Upper lobe of right lung (tissue), 1 donor: ENCODE data around the gene AKAP14. TPM values are rescaled to one million over a fixed set of nuclear protein-coding genes. Genes with fewer than 3 reads are reported as not detected.
A peak's percentile ranks its signal among the peaks of the same experiment; 100 is the strongest.
"Not testable (repeated sequence)": the region's sequence is repeated elsewhere in the genome, so short reads cannot be mapped to it uniquely, and the experiment has no call there.

ENCODE experiments used
- ATAC-seq: fragments of 200-7000 bp; cut with Tn5 transposase; one replicate; pipeline ENCODE4 v1.9.1; 2020; ENCODE audit warnings: mild to moderate bottlenecking, moderate library complexity
- DNase-seq: peaks from one replicate; pipeline ENCODE4 v3.0.0-alpha.2; 2020
- H3K27ac ChIP-seq: fragments of 200-600 bp; one replicate; pipeline ENCODE4 v1.8.0; 2022
- H3K27me3 ChIP-seq: fragments of 200-600 bp; one replicate; pipeline ENCODE4 v1.8.0; 2022; ENCODE audit warnings: mild to moderate bottlenecking
- H3K36me3 ChIP-seq: fragments of 200-600 bp; one replicate; pipeline ENCODE4 v1.8.0; 2022
- H3K4me1 ChIP-seq: fragments of 200-600 bp; one replicate; pipeline ENCODE4 v1.8.0; 2022
- H3K4me3 ChIP-seq: fragments of 200-600 bp; one replicate; pipeline ENCODE4 v1.8.0; 2022; ENCODE audit warnings: mild to moderate bottlenecking
- H3K9me3 ChIP-seq: fragments of 200-600 bp; one replicate; pipeline ENCODE4 v1.8.0; 2022
- CTCF ChIP-seq: fragments of 200-600 bp; IDR thresholded peaks from one replicate; pipeline ENCODE4 v1.8.0; 2022; ENCODE audit warnings: antibody characterized with exemption
- intact Hi-C: fragments of 100-400 bp; cut with DNase I; formaldehyde crosslinking; loops from one replicate; pipeline ENCODE4 v1.11.0; 2022
- total RNA-seq: library from RNA; stranded (reverse); fragmentation: NEBNext Ultra II Directional; extraction: Animal tissue kit (Norgen Biotek cat#: 25700); gene quantifications from one replicate; pipeline ENCODE4 v1.2.1, GENCODE V29; 2021
- donor health status: DM: no; HTN: yes; CAD: no; lungs with severe emphysema.

Gene AKAP14
- total RNA-seq, 1 donor from 2014 or later, result not detected

GRCh38 chrX:119942831-119943184 lies 47.1 kb downstream of the AKAP14 start:
- Histone ChIP-seq H3K27ac (peak overlapping the region; percentile 93), H3K27me3 (no peaks in the 10 kb centered on the region), H3K4me1 (peaks cover 9% of the 10 kb centered on the region), H3K36me3 (no peaks in the 10 kb centered on the region), H3K9me3 (no peaks in the 10 kb centered on the region), H3K4me3 (peak overlapping the region; percentile 76)
- DNase-seq (no peak), ATAC-seq (no peak)
- TF ChIP-seq CTCF, result no peak
- intact Hi-C loops, result no loop called here

DNA sequence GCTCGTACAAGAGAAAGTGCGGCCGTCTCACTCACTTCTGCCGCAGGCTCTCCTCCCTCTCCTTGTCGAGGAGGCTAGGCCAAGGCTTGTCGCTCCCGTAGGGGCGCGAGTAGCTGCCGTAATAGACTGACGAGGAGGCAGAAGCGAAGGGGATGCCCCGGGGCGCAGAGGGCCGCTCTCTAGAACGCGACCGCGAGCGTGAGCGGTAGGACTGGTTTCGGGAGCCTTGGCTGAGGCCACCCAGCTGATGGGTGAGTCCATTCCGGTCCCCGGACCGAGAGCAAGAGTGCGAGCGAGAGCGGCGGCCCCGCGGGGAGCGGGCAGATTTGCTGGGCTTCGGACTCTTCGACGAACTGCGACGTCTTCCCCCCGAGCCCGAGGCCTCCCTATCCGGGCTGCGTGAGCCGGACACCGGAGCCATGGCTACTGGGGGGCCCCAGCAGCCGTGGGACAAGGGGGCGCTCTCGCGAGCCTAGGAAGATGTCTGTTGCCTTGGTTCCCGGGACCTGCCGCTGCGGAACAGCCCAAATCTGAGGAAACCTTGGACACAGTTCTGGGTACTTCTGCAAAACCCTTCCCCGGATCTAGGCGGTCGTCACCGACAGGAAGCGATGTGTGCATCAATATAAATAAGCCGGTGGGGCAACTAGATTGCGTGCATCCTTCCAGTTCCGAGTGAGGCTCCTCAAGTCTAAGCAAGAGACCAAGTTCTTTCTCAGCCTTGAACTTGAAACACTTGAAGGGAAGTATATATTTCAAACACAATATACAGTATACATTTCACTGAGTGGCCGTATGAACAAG lies 47.7 kb downstream of the AKAP14 start, which contains the start of gene NKAP:
NKAP (minus strand) TSS at position 567 of the 804 bp plus-strand sequence; CDS start at position 421, 146 bp downstream.
- no peaks in the 10 kb centered on the region for H3K36me3 ChIP-seq
- H3K27ac ChIP-seq, result peak within 1 kb of the TSS; percentile 93
- H3K4me3 ChIP-seq, result peak within 1 kb of the TSS; percentile 76
- TF ChIP-seq CTCF, result no peak
- DNase-seq (peak; percentile 81), ATAC-seq (peak; percentile 99)
- no peaks in the 10 kb centered on the region for H3K27me3 ChIP-seq
- H3K9me3 ChIP-seq, result no peaks in the 10 kb centered on the region
- H3K4me1 ChIP-seq, result peaks cover 9% of the 10 kb centered on the region
- intact Hi-C loops, result no loop called here

DNA sequence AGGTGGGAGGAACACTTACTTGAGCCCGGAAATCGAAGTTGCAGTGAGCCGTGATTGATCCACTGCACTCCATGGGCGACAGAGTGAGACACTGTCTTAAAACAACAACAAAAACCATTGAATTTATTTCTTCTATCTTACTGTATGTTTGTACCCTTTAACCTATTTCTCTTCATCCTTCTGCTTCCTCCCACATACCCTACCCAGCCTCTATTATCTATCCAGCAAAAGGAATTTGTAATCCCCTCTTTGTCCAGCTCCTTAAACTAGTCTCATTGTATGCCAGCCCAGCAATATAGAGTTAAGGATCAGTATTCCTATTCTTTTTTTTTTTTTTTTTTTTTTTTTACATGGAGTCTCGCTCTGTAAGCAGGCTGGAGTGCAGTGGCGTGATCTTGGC lies 49.8 kb downstream of the AKAP14 start:
- Histone ChIP-seq H3K4me1 (peaks cover 9% of the 10 kb centered on the region), H3K27me3 (no peaks in the 10 kb centered on the region), H3K9me3 (no peaks in the 10 kb centered on the region), H3K27ac (no peak overlapping the region), H3K4me3 (no peak overlapping the region), H3K36me3 (no peaks in the 10 kb centered on the region)
- no peak for TF ChIP-seq CTCF
- intact Hi-C loops, result no loop called here
- ATAC-seq, result no peak
- DNase-seq, result no peak

DNA sequence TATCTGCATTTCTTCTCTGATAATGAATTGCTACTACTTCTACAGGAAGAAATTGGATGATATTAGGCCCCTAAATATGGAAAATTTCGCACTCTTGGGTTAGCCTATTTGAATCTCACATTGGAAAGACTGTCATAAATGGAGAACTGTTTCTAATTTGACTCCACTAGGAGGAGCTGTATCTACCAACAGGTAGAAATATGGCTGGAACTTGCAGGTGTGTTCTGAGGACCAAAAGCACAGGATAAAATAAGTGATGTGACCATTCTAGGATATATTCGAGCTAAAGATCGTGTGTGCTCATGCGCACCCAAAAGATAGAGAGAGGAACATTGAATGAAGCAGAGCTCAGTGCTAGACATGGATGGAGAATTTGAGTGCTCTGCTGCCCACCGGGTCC lies 52.7 kb downstream of the AKAP14 start:
- no peak for DNase-seq
- Histone ChIP-seq H3K9me3 (no peaks in the 10 kb centered on the region), H3K4me3 (no peak overlapping the region), H3K27ac (no peak overlapping the region), H3K27me3 (no peaks in the 10 kb centered on the region), H3K4me1 (no peaks in the 10 kb centered on the region), H3K36me3 (no peaks in the 10 kb centered on the region)
- no peak for TF ChIP-seq CTCF
- intact Hi-C loops, result no loop called here
- ATAC-seq, result no peak

- H3K27me3 ChIP-seq, result no peaks in the 10 kb centered on the region
- DNase-seq, result no peak
- no peak overlapping the region for H3K4me3 ChIP-seq
- TF ChIP-seq CTCF, result no peak
- ATAC-seq, result no peak
- no peaks in the 10 kb centered on the region for H3K4me1 ChIP-seq
- no peaks in the 10 kb centered on the region for H3K36me3 ChIP-seq
- no peaks in the 10 kb centered on the region for H3K9me3 ChIP-seq
- intact Hi-C loops, result no loop called here
- no peak overlapping the region for H3K27ac ChIP-seq
These were observed 58.7 kb downstream of the AKAP14 start for GRCh38 chrX:119954374-119954773.

GRCh38 chrX:119955807-119956570 lies 60.3 kb downstream of the AKAP14 start:
- H3K36me3 ChIP-seq, H3K9me3 ChIP-seq, intact Hi-C loops, H3K4me1 ChIP-seq, H3K27ac ChIP-seq, DNase-seq, H3K27me3 ChIP-seq, H3K4me3 ChIP-seq, ATAC-seq: not testable (repeated sequence)
